HG03175 (cell line): ENCODE measurements around the gene FBXL13.
"Not testable (repeated sequence)": the region's sequence is repeated elsewhere in the genome, so short reads cannot be mapped to it uniquely, and the experiment has no call there.

Experiments used
- ATAC-seq: cut with Tn5 transposase; IDR thresholded peaks from one replicate; pipeline ENCODE4 v1.9.1; 2021; ENCODE audit warnings: mild to moderate bottlenecking, moderate library complexity; ENCODE audit not compliant: unreplicated experiment

The FBXL13 gene

DNA sequence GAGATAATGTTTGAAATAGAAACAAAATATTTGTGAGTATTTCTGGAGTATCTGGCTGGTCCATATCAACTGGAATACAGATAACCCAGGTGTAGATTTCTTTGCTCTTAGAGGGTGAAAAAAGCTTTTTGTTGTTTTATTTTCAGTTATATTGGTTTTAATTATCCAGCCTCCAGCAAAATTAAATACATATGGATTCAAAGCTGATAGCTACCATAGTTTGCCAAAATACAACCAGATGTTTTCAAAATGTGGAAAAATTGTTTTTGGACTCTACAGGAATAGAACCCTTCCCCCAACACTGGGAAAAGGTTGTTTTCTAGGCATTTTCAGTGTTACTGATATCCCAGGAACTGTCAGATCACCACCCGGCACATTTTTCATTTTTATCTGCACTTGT, 131.7 kb downstream of the FBXL13 start:
- ATAC-seq, result no peak

DNA sequence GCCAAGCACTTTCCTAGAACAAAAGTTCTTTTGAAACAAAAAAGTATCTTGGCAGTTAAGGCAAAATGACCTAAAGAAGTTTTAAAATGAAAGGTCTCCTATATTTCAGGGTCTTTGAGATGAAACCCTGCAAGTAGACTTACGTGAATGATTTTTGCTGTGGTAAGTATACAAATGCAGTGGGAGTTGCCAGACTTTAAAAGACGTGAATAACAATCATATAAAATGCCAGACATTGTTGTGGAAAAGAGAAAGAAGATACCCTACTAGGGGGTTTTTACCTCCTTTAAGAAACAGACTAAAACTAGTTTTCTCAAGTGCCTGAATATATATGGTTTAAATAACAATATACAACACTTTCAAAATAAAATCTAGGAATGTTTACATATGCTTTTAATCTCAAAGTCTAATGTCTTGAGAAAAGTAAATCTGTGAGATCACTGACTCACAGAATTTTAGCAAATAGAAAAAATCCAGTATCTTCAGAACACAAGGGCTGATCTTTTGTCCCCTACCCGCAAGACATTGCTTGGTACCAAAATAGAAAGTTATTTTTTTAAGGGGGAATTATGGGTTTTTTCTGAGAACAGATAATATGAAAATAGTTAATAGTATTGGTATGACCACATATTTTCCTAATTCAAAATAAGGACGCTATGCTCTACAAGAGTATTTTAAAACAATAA, 132.3 kb downstream of the FBXL13 start:
- ATAC-seq, result no peak

- ATAC-seq, result no peak
These were observed 135.9 kb downstream of the FBXL13 start for GRCh38 chr7:102938679-102939078.

GRCh38 chr7:102935450-102936115, 139.0 kb downstream of the FBXL13 start:
- ATAC-seq, result no peak

GRCh38 chr7:102934701-102935100, 139.9 kb downstream of the FBXL13 start:
- ATAC-seq, result no peak

- ATAC-seq, result no peak
These were observed 140.4 kb downstream of the FBXL13 start for GRCh38 chr7:102934239-102934638.

DNA sequence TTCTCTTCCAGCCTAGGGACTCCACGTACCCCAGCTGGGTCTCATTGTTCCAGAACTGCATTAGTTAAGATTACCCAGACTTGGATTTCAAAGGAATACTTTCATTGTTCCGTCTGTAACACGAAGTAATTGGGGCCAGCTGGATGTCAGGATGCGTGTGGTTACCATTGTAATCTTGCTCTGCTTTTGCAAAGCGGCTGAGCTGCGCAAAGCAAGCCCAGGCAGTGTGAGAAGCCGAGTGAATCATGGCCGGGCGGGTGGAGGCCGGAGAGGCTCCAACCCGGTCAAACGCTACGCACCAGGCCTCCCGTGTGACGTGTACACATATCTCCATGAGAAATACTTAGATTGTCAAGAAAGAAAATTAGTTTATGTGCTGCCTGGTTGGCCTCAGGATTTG, 140.8 kb downstream of the FBXL13 start:
- ATAC-seq, result no peak

GRCh38 chr7:102931757-102932156, 142.8 kb downstream of the FBXL13 start:
- ATAC-seq, result no peak

- ATAC-seq, result no peak
These were observed 147.2 kb downstream of the FBXL13 start for GRCh38 chr7:102927312-102927933.

DNA sequence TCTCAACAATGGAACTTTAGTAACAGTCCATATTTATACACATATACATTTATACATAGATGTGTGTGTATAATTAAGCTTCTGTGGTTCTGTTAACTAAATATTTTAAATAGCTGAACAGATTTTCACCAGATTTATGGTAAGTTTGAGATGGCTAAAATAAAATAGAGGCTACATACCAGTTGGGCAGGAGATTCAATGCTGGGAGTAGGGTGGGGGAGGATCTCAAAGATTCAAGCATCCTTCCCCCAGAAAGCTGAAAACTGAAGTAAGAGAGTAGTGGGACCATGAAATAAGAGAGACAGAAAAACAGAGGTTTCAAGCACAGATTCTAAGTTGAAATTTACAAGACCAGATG, 147.8 kb downstream of the FBXL13 start:
- ATAC-seq, result no peak

DNA sequence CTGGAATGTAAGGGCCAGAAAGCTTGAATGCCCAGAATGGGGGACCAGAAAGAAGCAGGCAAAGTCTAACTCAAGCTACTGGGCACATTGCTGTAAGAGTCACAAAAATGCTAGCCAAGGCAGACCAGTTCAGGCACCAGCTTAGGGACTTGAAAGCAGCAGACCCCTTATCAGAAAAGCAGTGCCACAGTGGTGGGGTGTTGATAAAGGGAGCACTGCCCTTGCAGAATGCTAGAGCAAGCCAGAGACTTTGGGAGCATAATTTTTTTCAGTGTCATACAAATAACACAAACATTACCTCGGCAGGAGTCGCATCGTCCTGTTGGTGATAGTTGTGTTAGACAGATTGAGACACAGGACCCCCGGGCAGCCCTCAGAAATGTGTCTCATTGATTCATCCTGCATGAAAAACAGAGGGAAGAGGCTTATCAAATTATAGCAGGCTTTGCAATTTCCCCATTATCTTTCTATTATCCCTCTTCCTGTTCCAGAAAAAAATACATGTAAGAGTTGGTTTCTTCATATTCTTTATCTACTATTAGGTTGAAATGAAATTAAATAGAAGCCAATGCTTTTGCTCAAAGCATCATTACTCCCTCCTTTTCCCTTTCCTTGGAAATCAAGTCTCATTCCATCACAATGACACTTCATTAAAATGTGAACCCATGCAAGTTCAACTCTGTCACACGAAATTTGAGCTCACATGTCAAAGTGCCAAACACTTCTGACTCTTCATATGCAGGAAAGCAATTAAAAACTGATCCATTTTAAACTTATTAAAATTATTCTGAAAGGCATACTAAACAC, 148.4 kb downstream of the FBXL13 start:
- ATAC-seq, result no peak

DNA sequence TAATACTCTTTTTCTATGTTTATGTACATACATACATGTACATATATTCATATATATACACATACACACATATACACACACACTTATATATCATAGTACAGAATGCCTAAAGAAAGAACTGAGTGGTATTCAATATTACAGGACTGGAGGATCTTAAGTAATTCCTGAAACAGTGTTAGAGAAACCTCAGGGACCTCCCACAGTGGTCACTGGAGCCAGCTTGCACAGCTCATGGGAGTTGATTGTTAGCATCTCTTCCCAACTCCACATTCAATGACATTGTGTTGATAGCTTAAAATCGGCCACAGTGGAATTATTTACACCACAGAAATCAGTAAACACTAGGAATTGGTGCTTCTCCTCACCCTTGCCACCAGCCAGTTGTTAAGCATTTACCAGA, 155.8 kb downstream of the FBXL13 start:
- ATAC-seq, result no peak

GRCh38 chr7:102917436-102918353, 156.9 kb downstream of the FBXL13 start:
- no peak for ATAC-seq

DNA sequence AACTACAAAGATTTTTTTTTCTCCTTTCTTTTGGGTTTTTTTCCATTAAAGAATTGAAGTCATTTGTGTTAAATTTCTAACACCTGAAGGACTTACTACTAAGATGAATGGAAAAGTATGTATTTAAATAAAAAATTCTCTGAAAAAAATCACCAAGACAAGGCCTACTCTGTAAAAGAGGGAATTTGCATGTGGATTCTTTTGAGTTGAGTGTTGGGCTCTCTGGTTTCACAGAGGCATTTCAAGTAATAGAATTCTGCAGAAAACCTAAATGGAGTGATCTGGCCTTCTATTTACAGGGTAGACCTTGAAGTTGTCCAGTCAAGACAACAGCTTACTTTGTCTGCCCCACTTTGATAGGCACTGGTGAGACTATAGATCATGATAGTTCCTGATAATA, 157.7 kb downstream of the FBXL13 start:
- ATAC-seq, result no peak

- no peak for ATAC-seq
These were observed 158.2 kb downstream of the FBXL13 start for GRCh38 chr7:102916426-102916825.

GRCh38 chr7:102914585-102914984, 160.0 kb downstream of the FBXL13 start:
- ATAC-seq, result no peak

DNA sequence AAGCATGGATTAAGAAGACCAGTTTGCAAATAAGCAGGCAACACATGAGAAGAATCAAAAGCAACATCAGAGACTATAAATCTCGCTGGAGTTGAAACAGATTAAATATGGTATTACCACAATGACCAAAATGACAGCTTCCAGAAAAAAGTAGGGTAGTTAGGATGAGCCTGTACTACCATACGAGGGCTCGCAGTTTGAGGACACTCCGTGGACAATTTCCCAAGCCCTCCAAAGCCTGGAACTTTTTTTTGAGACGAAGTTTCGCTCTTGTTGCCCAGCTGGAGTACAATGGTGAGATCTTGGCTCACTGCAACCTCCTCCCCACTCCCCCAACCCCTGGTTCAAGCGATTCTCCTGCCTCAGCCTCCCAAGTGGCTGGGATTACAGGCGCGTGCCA, 160.8 kb downstream of the FBXL13 start:
- no peak for ATAC-seq

GRCh38 chr7:102912742-102913141, 161.9 kb downstream of the FBXL13 start, which contains the start of gene LRRC17:
Gene LRRC17 (plus strand): TSS chr7:102913000. CDS start chr7:102933914, 20,914 bp downstream.
- no peak for ATAC-seq

DNA sequence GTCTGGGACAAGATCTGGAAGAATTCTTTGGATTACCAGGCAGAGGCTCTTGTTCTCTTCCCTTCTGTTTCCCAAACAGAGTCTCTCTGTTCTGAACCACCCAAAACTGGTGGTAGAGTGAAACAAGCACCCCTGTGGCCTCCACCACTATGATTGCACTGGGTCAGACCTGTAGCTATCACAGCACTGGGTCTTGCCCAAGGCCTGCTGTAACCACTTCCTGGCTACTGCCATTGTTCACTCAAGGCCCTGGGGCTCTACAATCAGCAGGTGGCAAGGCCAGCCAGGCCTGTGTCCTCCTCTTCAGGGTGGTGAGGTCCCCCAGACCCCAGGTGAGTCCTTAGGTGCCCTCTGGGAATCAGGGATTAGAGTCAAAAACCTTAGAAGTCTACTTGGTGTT, 165.9 kb downstream of the FBXL13 start:
- no peak for ATAC-seq

- not testable (repeated sequence) for ATAC-seq
These were observed 171.0 kb downstream of the FBXL13 start for GRCh38 chr7:102903576-102903975.
